Left renal pelvis (tissue), 4 donors: ENCODE data around the gene ZBTB20. TPM values are rescaled to one million over a fixed set of nuclear protein-coding genes. Genes with fewer than 3 reads are reported as not detected.

Source experiments
- DNase-seq, 4 donors: peaks; one replicate each; pipeline ENCODE4 v3.0.0-alpha.2; 2013; ENCODE audit warnings: low read depth in 4 of 4, low spot score in 3 of 4
- polyA plus RNA-seq, 4 donors: library from polyadenylated mRNA; unstranded; fragments of 120-200 nt; gene quantifications; one replicate each; pipeline ENCODE4 v1.2.1, GENCODE V29; 2013; ENCODE audit not compliant: insufficient read length in 4 of 4

ZBTB20 gene
- polyA plus RNA-seq, 4 donors, result 4.8 to 6.6 (median 5.4) TPM

DNA sequence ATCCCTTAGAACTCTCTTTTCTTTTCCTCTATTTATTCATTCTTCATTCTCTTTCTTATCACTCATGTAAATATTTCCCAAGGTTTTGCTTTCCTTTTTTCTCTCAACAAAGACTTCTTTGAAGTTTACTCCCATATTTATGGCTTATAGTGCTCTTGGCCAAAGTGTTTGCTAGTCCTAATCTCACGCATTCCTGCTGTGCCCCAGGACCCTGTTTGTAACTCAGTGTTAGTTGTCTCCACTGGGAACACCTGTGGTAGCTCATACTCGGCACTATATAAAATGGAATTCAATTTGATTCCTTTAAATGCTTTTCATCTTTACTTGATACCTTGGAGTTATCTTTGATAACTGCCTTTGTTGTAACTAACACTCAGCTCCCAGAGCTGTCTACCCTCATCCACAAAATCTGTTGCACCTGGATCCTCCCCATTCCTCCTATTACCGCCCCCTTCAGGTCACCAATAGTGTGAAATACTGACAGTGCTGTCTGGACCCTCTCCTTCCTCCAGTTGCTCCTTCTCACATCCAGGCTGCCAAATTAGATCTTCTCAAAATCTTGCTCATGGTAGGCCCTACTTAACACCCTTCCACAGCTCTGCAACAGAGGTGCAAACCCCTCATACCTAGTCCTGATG lies 776.4 kb downstream of the ZBTB20 start:
- no peak for DNase-seq

GRCh38 chr3:114365909-114366308 lies 781.2 kb downstream of the ZBTB20 start:
- DNase-seq, result no peak

DNA sequence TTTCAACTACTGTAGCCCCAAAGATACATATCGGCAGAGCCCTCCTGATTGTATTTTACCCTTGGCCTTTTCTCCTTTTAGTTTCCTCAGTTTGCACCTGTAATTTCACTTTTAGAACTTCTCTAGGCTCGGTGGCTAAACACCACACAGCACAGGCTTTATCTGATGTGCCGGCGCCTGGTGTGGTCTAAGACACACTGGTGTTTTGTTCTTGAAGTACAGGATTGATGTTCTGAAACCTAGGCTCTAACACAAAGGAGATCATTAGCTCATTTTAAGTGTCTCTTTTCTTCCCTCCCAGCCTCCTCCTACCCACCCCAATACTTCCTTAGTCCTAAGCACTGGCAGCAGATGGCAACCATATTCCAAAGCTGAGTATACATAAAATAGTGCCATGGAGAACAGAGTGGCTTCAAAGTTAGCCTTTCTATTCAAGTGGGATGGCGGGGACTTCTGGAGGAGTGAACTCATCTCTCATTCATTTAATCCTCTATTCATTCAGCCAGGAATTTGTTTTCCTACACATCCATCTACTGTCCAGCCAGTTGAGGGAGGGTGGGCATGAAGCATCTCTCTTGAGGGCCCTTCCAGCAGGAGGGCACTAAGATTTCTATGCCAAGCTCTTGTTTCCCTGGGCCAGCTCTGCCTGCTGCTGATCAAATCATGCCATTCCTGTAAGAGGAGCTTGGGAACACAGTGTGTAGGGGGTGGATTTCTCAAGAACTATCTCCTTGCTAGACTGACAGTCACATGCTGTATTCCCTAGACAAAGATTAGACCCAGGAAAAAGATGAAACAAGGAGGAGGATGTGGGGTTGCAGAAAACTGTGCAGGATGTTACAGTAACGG lies 782.1 kb downstream of the ZBTB20 start:
- no peak for DNase-seq

DNA sequence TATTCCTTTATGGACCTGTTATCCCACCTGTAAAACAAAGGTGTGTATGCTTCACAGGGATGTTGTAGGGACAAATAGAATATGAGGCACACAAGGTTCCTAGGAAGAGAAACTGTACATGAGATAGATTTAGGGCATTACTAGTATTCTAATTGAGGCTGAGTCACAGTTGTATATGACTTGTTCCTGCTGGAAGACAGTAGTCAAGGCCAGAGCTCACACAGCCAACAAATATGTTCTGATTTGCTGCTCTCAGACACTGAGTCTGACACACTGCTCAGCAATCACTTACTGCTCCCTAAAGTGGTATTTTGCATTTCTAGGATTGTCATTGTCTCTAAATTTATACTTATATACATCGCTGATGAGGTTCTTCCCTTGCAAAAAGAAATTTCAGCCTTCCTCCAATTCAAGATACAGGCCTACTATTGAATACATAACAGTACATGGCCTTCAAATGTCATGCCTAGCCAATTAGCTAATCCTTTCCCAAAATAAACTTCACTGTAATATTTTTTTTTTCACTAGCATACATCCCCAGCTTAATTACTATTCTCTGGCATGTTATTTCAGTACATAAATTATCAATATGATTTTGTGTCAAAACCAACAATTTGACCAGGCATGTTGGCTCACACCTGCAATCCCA lies 783.4 kb downstream of the ZBTB20 start:
- DNase-seq, result no peak

GRCh38 chr3:114362815-114363214 lies 784.3 kb downstream of the ZBTB20 start:
- no peak for DNase-seq

- no peak for DNase-seq
These were observed 785.7 kb downstream of the ZBTB20 start for GRCh38 chr3:114361391-114361790.

DNA sequence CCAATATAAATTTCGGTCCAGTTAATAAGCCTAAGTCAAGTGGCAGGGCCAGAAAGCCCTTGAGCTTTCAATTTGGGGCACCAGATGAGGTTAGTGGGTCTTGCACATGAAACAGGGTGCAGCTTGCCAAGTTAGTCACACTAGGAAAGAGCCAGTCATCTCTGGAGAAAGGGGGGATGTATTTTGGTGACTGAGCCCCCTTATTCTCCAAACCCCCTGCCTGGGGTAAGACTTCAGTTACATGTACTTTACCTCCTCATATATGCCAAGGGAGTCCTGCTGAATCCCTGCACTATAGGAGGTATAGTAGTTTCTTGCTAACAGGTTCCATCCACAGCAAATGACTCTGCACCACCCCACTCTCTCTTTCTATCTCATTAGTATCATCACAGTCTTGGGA lies 790.6 kb downstream of the ZBTB20 start:
- no peak for DNase-seq

GRCh38 chr3:114356066-114356465 lies 791.0 kb downstream of the ZBTB20 start:
- DNase-seq, result no peak

- no peak for DNase-seq
These were observed 791.4 kb downstream of the ZBTB20 start for GRCh38 chr3:114355653-114356052.

DNA sequence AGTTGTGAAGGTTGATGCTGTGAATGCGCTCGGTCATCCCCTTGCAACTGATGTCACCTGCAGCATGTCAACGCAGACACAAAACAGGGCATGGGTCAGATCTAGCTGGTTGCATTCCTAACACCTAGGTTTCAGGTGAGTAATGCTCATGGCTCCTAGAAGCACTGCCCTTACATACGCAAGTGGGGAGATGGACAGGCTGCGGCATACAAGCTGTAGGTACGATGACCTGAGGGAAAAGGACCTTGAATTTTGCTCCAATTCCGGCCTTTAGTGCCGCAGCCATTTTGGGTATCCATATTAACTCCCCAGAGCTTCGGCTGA lies 795.3 kb downstream of the ZBTB20 start:
- no peak for DNase-seq

DNA sequence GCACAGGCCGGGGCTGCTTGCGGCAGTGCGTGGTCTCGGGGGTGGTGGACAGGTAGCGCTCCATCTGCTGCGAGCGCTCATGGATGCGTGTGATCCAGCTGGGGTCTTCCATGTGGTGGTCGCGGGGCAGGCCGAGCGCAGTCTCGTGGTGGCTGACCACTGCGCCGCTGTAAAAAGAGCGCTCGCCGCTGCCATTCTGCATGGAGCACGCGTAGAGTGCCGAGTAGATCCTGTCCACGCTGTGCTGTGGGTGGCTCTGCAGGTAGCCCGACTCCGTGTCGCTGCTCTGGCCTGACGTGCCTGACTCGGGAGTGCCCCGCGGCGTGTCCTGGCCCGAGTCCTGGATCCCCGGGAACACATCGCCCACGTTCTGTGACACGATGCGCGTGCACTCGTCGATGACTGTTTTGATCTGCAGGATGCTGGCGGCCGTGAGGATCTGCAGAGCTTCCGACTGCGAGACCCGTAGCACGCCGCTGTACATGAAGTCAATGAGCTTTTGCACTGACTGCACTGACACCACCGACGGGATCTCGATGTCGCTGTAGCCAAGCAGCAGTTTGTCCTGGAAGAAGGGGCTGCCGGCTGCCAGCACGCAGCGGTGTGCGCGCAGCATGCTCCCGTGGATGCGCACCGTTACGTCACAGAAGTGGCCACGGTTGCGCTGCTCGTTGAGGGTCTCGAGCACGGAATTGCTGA lies 795.8 kb downstream of the ZBTB20 start:
- DNase-seq, result no peak

GRCh38 chr3:114350690-114351089 lies 796.4 kb downstream of the ZBTB20 start:
- no peak for DNase-seq

DNA sequence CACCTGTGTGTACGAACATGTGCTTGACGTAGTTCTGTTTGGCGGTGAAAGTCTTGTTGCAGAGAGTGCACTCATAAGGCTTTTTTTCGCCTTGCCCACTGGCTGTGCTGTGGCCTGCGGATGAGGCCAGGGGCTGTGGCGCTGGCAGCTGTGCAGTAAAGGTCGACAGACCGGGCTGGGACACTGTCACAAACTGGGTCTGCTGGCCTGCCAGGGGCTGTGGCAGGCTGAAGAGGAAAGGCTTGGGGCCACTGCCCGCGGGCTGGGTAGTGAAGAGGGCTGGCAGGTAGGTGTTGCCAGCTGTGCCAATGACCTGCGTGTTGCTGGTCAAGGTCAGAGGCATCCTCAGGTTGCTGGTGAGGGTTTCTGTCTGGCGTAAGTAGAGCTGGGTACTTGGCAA lies 796.8 kb downstream of the ZBTB20 start:
- DNase-seq, result no peak

DNA sequence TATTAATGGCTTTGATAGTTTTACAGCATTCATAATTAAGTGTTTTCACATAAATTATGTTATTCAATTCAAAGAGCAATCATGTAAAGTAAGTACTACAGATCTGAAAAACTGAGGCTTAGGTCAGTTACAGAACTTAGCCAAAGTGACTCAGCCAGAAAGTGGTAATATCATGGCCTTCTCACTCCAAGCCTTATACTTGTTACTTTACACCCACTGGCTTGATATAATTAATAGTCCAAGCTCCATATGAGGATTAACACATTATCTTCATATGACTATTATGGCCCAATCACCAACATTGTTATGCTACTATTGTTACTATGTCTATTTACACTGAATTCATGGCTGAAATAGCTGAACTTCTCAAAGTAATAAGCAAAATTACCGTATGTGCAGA lies 802.6 kb downstream of the ZBTB20 start:
- no peak for DNase-seq

DNA sequence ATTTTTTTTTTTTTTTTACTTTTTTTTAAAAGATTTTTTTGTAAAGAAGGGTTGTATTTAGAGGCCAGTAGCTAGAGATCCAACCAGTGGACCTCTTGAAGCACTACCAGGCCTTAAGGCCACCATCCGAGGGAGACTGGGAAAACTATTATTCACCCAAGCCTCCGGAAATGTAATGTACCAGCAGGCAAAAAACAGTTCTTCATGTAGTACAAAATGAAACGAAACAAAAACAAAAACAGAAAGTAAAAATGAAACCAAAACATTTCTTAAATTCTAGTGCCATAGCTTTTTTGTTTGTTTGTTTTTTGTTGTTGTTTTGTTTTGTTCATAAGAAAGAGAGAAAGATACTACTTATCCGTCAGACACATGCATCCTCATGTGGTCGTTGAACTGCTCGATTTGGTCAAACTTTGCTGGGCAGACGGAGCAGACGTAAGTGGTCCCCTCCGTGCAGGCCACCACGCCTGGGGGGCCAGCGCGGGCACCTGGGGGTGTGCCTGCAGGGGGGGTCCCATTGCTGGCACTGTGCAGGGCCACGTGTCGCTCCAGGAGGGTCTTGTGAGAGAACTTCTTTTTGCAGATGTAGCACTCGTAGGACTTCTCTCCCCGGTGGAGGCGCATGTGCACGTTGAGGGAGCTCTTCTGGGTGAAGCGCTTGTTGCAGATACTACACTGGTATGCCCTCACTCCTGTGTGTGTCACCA lies 808.3 kb downstream of the ZBTB20 start:
- no peak for DNase-seq

GRCh38 chr3:114336857-114337256 lies 810.2 kb downstream of the ZBTB20 start:
- DNase-seq, result no peak

DNA sequence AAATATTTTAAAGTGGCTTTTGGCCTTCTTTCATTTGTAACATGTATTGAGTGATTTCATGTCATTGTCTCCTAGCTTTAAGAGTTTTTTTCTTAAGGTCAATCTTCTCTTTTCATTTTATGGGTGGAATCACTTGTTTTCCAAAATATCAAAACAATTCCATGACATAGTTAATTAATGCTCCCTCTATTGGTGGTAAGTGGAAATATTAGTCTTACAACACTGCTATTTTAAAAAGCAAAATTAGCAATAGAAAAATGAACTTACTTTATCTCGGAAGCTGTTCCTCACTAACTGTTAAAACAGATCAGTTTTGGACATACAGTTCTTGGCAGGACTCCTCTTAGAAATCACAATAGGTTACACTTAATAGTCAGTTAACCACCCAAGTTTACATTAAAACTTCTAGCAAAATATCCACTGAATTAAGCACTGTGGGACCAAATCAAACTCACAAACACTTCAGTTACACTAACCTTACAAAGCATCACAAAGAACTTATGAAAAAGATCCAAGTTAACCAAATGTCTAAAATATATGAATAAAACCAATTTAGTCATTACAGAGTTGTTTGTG lies 810.9 kb downstream of the ZBTB20 start:
- DNase-seq, result no peak

- no peak for DNase-seq
These were observed 813.2 kb downstream of the ZBTB20 start for GRCh38 chr3:114333923-114334240.

DNA sequence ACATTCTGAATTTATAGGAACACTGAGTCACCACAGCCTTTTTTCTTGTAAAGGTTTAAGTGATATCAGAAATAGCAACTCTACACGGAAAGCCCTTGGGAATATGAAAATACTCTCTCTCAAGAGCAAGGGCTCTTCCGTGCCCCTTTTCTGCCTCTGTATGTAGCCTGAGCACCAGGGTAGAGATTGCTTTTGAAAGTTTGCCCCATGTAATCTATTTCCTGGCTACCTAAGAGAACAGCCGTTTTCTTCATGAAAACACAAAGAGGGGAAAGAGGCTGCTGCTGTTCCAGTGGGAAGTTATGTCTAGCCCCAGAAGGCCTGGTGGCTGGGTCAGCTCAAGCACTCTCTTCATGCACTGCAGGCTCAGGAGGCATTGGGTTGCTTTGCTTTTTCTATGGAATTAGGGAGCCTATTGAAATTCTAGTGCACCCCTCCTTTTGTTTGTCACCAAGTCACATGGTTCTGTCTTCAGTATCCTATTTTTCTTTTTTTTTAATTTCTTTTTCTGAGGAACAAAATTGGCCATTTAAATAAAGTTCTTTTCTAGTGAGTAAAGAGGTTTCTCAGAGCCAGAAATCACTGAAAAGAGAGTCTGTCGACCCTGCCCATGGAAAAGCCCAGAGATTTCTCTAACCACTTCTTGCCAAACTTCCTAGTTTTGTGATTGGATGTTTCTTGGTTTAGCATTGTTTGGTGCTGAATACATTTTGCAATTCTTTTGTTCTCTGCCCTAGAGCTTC lies 813.7 kb downstream of the ZBTB20 start:
- DNase-seq, result no peak
